IPS DF 4.7 (cell line): Measurements from ENCODE around the gene MSH3.
"Not testable (repeated sequence)": the region's sequence is repeated elsewhere in the genome, so short reads cannot be mapped to it uniquely, and the experiment has no call there.

Source experiments
- DNase-seq: peaks from one replicate; pipeline ENCODE4 v3.0.0-alpha.2; 2013; ENCODE audit warnings: low spot score; ENCODE audit errors: extremely low read depth

MSH3 gene

DNA sequence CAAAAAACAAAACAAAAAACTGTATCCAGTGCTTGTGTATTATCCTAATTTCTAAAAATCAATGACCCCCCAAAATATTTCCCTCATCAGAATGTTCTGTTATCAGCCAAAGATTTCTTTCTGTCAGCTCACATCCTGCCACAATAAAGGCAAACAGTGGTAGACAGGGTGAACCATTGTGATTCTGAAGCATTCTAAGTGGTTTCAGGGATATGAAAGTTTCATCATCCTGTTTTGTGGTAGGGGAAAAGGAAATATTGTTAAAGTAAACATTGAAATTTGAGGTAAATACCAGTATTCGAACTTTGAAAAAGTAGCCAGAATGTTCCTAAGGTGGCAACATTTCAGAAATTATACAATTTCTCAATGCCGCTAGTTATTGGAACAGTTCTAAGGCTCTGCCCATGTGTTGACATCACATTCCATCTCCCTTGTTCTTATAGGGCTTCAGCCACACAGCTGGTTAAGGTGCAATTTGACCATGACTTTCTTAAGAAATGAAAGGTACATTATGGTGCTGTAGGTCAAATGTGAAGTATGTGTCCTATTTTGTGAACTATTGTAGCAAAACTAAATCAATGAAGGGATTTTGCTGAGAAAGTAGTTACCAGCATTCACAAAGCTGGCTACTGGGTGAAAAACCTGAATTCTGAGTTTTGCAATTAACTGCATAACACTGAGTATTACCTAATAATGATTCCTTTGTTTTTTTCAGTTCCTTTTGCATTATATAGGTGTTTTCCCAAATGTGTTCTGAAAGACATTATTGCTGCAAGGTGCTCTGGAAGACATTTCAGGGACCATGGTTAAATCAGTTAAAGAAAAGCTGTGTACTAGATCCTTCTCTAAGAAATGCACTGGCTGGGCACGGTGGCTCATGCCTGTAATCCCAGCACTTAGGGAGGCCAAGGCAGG is 198.1 kb downstream of the MSH3 start:
- DNase-seq = no peak

DNA sequence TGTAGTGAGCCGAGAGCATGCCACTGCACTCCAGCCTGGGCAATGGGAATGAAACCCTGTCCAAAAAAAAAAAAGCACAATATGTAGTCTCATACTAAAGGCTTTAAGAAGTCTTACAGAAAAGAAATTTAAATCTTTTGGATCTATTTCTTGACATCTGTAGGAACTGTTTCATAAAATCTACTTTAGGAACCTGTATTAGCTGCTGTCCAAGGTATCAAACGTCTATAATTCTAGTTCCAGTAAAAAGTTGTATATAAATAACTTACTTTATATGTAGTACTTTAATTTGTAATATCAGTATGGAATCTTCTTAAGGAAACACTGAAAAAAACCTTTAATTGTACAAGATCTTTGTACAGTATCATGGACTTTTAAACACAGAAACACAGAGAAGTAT is 199.0 kb downstream of the MSH3 start:
- no peak for DNase-seq

DNA sequence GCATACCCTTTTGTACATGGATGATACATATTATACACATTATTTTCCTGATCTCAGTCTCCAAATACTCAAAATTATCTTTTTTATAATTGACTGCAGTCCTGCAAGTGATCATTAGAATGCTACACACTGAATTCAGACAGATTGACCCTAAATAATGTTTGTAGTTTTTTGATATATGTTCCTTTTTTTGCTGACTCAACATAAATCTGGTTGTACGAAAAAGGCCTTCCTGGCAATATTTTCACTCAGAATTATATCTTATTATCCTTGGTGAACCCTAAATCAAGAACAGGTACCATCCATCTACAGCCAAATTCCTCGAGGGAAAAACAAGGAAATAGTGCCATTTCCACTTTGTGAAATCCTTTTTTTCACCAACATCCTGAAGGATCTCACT is 200.1 kb downstream of the MSH3 start:
- no peak for DNase-seq

DNA sequence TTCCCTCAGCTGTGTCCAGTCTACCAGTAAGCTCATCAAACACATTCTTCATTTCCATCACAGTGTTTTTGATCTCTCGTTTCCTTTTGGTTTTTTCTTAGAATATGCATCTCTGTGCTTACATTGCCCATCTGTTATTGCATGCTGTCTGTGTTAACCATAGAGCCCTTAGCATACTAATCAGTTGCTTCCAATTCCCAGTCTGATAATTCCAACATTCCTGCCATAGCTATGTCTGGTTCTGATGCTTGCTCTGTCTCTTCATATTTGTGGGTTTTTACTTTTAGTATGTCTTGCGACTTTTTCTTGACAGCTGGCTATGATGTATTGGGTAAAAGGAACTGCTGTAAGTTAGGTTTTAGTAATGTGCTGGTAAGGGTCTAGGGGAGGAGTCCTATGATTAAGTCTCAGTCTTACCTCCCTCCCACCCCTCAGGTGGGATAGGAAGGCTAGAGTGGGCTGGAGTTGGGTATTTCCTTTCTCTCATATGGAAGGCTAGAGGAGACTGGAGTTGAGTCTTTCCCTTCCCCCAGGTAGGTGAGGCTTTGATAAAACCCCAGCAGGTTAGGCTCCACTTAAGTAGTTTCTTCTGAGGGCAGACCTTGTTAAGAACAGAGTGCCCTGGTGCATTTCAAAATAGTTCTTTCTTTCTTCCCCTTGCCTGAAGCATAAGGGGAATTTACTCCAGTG is 206.6 kb downstream of the MSH3 start:
- DNase-seq = no peak

DNA sequence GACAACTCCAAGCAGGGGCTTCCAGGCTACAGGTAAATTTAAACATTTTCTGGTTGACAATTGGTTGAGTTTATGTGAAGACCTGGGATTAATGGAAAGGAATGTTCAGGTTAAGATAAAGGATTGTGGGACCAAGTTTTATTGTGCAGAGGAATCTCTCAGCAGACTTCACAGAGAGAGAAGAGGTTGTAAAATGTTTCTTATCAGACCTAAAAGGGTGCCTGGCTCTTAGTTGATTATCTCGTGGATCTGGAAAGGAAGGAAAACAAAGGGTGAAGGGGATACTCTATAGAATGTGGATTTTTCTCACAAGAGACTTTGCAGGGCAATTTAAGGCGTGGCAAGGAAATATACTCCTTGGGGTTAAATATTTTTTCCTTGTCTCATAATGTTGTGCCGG is 209.3 kb downstream of the MSH3 start:
- no peak for DNase-seq

DNA sequence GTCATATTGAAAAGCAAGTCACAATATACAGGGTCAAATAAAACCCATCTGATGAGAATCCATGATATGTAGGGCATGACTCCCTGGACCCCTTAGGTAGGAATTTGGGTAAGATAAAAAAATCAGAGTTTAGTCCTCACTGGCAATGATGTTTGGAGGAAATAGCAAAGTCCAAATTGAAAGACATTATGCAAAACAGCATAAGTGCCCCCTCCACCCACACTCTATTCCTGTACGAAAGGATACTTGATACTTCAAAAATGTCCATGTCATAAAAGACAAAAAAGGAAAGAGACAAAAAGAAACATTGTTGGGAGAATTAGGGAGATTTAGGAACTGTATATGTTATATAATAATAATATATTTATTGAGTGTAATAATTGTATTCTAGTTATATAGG is 209.7 kb downstream of the MSH3 start:
- no peak for DNase-seq

DNA sequence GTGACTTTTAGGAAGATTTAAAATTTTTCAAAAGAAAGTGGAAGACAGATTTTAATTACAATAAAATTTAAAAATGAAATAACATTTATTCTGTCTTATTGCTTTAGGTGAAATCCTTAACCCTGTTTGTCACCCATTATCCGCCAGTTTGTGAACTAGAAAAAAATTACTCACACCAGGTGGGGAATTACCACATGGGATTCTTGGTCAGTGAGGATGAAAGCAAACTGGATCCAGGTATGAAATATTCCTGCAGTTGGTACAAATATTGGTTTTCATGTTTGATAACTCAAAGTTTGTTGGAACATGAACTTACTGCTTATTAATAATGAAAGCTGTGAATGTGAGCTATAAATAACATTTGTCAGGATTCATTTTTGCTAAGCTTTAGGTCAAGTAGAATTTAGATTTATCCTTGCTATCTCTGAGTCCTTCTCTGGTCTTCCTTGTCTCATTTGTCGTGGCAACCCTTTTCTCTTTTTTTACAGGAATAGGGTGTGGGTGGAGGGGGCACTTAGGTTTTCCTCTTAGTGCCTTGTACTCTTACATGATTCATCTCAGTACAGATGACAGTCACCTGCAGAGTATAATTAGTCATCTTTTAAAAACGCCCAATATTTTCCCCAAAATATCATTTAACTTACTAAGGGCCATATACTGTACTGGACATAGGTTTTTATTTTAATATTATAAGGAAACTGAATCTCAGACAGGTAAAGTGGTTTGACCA is 210.4 kb downstream of the MSH3 start:
- DNase-seq = no peak

DNA sequence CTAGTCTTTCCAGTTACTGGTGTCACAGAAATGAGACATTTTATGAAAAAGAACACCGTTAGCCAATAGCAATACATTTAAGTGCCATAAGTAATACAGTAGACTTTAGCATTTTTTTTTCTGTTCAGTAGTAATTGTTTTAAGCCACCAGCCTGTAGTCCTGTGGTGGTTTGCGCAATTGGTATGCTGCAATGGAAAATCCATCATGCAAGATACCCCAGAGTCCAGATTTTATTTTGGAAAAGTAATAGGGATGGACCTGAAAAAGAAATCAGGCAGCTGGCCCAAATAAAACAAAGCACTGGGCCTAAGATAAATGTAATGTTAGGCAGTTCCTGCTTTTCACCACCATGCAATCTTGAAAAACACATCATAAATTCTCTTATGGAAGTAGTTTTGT is 211.1 kb downstream of the MSH3 start:
- DNase-seq = no peak

DNA sequence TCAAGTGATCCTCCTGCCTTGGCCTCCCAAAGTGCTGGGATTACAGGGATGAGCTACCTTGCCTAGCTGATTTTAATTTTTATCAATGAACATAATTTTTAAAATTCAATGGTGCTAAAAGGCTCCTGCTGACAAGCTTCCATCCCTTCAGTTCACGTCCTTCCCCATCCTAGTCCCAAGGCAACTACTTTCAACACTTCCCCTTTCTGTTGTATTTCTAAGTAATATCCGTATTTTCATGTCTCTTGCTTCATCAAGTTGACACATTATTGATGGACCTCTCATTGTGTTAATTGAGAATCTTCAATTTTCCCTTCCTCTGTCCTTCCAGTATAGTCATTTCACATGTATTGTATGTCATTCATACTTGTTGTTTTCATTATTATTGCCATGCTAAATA is 211.9 kb downstream of the MSH3 start:
- DNase-seq = no peak

DNA sequence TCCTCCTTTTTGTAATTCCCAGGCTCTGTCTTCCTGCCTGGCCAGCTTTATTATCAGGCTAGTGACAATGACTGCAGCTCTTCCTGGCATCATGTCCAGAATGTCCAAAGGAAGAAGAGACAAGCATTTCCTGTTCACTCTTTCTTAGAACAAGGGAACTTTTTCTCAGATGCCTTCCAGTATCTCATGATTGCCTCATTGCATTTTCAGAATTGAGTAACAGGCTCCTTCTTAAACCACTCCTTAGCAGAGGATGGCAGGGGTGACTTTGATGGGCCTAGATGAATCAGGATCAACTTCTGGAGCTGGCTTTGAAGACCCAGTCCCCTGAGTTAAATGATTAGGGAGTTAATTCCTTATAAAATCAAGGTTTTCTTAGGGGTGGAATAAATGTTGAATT is 212.8 kb downstream of the MSH3 start:
- DNase-seq = no peak

DNA sequence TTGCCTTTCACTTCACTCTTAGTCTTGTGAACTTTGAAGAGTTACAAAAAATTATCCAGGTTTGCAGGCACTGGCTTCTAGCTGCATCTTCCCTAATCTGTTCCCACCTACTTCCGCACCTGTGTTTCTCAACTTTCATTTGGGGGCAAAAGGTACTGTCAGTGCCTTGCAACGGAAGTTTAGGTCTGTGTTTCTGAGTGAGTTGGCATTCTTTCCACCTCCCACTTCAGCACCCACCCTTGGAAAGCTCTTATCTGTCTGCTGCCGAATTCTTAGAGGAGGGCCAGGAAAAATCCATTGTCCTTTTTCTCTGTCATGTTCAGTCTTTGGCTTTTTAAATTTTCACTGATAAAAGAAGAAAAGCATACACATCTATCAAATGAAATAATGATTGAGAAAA is 216.0 kb downstream of the MSH3 start:
- no peak for DNase-seq

DNA sequence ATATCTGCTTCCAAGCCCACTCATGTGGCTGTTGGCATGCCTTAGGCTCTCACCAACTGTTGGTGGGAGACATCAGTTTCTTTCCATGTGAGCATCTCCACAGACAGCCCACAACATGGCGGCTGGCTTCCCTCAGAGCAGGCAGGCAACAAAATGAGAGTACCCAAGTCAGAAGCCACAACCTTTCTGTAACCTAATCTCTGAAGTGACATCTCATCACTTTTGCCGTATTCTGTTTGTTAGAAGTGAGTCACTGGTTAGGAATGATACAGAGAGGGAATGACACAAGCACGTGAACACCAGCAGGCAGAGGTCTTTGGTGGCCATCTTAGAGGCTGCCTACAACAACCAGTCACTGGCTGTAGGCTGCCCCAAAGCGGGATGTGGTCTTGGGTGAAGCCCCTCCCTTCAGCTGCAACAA is 217.1 kb downstream of the MSH3 start:
- no peak for DNase-seq

DNA sequence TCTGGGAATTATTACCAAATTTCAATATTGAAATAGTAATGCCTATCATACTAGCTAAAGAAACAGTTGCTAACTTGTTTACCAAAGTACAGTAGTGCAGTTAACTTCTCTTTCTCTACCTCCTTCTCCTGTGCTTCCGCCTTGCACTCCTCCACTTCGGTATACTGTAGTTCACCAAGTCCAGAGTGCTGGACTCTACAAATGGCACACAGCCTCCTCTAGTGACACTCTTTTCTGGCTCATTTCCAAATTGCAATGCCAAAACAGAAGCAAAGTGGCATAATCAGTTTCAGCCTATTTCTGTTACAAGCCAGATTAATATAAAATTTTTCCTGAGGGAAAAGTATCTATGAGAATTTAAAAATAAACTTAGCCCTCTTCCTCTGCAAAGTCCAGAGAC is 219.7 kb downstream of the MSH3 start:
- DNase-seq = no peak

DNA sequence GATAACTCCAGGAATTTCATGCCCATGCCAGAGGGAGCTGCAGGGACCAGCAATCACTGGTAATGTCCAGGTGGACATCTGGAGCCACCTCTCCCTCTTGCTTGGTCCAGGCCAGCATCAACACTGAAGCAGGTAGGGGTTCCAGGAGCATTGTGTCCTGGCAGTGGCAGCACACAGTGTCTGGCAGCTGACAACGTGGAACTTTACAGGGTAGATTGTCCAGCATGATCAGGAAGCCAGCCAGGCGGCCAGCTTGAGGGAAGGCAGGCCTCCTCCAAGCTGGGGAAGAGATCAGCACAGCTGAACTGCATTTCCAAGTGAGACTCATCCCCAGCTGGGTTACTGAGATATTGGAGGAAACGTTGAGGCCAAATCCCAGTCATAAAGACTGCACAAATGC is 223.1 kb downstream of the MSH3 start:
- no peak for DNase-seq

DNA sequence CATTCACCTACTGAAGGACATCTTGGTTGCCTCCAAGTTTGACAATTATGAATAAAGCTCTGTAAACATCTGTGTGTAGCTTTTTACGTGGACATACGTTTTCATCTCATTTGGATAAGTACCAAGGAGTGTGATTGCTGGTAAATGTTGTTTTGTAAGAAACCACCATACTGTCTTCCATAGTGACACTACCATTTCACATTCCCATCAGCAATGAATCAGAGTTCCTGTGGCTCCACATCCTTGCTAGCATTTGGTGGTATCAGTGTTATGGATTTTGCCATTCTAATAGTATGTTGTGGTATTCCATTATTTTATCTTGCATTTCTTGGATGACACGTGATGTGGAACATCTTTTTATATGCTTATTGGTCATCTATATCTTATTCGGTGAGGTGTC is 227.3 kb downstream of the MSH3 start:
- DNase-seq = no peak

DNA sequence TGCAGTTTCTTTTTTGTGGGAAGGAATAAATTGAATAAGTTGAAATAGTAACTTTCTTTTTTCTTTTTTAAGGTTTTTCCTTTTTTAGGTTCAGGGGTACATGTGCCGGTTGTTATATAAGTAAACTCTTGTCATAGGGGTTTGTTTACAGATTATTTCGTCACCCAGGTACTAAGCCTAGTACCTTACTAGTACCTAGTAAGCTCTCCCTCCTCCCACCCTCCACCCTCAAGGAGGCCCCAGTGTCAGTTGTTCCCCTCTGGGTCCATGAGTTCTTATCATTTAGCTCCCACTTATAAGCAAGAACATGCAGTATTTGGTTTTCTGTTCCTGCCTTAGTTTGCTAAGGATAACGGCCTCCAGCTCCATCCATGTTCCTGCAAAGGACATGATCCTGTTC is 228.9 kb downstream of the MSH3 start:
- DNase-seq = not testable (repeated sequence)

DNA sequence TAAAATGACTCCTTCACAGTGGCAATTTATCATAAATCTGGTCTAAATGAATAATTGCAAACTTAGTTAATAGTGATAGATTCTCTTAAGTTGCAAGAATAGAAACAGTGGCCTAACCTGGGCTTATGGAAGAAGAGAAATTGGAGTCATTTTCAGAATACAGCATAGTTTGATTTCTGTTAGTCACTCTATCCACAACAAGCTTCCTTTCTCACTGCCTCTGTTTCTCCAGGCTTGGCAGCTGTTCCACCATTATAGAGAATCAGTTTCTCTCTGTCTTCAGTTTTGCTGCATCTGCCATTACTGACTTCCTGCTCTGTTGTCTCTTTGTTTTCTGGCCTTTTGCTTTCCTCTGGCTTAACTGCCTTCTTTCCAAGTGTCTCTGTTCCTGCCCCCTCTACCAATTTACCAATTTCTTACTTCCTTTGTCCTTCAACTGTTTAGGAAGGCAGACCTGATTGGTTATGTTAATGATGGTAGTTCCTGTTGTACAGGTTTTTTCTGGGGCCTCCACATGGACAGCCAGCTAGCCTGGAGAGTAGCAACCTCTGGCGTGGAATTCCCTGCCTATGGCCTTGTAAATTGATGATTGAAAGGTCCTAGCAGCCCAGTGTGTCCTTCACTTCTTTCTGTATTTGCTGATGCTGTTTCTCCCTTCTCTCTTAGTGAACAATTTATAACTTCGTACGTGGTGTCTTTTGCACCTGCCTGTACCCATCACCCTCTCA is 229.8 kb downstream of the MSH3 start:
- no peak for DNase-seq

DNA sequence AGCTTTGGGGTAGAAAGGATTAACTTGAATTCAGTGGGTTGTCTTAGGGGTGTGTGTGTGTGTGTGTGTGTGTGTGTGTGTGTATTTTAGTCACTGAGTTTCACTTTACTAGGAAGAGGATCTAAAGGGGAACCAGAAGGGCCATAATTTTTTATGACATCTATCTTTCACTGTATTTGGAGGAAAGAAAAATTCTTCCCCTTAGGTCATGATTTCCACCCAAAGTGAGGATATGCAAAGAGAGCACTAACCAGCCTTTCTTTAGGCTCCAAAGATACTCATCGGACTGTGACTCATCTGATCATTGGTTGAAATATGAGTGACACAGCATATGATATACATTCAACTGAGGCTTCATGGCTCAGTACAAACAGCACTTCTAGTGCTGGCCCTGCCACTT is 230.5 kb downstream of the MSH3 start:
- no peak for DNase-seq

DNA sequence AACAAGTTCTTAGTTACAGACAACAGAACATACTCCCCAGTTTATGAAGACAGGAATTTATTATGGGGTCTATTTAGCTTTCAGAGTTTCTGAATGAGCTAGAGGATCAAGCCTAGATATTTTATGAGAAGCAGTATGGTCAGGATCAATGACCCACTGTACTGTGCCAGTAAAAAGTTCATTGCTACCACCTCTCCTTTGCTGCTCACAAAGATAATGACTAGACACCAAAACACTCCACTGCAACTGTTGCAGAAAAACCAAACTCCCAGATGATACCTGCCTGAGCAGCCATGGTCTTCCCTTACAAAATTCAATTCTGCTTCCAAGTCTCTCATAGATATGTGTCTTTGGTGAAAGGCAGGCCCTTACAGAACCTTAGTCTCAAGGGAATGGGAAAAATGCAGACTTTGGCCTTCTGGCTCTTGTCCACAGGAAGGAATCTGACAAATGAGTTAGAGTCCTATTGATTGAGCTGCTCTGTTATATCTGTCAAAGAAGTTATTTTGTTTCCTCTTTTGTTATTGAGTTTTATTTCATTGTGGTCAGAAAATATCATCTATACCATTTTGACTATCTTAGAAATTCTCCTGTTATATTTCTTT is 231.0 kb downstream of the MSH3 start:
- DNase-seq = no peak

DNA sequence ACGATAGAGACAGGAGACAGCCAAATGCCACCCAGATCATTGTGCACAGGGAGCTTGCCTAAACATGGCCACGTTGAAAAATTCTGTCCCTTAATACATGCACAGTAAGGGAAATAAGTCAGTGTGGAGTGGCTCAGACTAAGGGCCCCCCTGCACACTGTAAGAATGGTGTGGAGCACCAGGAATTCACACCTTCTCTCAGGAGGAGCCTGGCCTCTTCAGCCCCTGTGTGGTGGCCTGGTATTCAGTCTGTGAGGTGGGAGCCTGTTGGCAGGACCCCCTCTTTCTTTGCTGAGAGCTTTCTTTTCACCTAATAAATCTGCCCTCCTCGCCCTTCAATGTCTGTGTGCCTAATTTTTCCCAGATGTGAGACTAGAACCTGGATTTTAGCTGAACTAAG is 239.6 kb downstream of the MSH3 start:
- DNase-seq = no peak

DNA sequence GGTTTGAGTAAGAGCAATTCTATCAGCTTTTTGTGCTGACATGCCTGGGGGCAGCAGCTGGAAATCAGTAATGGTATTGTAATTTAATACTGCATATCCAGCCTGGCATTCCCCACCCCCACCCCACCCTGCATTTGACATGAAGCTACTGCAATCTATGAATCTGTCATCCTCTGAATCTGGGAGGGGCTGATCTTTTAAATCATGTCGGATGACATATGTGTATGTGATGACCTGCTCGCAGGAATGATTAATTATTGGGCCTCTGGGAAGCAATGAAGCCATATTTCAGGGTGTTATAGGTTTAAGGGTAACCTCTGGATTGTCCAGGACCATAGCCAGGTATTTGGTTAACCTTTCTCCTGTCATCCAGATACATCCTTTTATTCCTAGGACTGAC is 241.1 kb downstream of the MSH3 start:
- no peak for DNase-seq
